ENCODE data around the gene YAF2.

The YAF2 gene

DNA sequence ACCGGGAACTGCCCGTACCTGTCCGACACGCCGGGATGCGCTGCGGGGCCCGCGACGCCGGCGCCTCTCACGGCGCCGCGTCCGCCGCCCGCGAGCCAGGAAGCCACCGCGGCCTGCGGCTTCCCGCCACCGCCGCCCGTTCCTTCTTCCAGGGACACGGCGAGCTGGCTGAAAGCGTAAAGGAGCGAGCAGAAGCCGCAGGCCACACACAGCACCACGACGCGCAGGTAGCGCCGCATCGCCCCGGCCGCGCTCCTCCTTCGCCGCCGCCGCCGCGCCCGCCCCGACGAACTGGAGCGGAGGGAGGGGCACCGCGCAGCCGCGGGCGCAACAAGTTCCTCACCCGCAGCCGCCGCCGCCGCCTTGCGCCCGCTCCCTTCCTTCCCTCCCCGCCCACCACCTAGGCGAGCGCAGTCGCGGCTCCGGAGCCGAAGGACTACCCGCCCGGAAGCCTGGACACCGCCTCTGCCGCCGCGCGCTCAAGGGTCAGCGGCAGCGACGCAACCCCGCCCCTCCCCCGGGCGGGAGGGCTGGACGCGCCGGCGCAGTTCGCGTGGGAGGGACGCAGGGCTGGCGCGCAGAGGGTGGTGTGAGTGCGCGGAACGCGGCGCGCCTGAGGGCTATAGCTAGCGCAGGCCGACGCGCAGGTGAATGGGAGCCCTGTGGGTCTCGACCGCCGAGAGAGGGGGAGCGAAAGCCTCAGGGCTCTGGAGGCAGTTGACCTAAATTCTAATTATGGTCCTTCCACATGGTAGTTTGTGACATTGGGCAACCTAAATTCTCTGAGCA is 93.4 kb downstream of the YAF2 start, which contains the start of gene GXYLT1:
Gene GXYLT1, minus strand, starts transcription at position 467 of the 789 bp plus-strand sequence. Its CDS starts 228 bp downstream, at position 239.
- peak; percentile 74 for DNase-seq (ENCODE audit: low read depth)

DNA sequence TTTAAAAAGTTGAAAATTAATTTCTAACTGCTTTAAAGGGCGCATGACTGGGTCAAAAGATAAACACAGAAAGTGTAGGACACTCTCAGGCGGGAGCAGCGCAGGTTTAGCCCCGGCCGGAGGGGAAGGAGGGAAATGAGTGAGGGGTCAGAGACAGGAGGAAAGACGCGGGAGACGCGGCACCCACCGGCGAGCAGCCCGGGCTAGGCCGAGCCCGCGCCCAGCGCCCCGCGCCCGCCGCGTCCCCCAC is 94.0 kb downstream of the YAF2 start:
- DNase-seq (ENCODE audit: low read depth) = peak; percentile 10

DNA sequence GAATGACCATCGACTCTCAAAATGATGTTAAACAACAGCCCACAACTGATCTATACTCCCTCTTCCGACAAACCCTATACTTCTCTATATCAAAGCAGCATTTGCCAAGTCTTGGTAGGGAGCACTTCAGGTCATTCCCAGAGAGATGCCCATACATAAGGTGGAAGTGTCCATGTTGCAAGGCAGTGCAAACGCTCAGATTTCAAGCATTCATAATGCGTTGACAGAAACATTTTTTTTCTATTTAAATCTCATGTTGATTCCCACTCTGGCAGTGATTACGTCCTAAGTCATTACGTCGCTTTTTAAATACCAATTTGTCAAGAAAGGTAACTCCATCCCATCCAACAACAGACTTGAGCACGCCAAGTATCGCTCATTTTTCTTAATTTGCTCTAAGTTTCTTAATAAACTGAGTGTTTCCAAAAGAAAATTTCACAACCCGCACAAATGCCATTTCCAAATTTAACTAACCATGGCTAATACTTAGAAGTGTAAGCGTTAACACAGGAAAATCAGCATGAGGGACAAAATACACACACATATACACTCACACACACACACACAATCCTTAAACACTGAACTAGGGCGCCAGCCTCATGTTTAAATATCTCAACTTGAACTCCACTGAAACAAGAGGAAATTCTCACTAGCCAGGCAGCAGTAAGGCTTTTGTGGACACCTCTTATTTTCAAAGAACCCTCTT is 94.4 kb downstream of the YAF2 start:
- no peak for DNase-seq (ENCODE audit: low read depth)

DNA sequence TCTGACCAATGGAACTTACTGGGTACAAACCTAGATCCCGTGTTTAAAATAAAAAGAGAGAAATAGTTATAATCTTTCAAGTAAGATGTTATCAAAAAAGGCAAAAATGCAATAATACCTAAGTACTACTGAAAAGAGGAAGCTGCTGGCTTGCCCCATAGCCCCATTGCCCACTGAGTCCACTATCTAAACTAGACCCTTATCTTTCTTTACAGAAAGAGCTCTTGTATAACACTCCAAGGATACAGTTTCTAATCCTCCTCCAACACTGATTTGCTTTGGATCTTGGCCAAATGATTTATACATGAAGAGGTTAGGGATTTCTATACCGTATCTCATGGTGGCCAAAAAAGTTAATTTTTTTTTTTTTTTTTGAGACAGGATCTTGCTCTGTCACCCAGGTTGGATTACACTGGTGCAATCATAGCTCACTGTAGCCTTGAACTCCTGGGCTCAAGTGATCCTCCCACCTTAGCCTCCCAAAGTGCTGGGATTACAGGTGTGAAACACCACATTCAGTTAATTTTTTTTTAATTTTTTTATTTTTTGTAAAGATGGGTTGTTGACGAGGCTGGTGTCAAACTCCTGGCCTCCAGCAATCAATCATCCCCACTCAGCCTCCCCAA is 96.0 kb downstream of the YAF2 start:
- no peak for DNase-seq (ENCODE audit: low read depth)

DNA sequence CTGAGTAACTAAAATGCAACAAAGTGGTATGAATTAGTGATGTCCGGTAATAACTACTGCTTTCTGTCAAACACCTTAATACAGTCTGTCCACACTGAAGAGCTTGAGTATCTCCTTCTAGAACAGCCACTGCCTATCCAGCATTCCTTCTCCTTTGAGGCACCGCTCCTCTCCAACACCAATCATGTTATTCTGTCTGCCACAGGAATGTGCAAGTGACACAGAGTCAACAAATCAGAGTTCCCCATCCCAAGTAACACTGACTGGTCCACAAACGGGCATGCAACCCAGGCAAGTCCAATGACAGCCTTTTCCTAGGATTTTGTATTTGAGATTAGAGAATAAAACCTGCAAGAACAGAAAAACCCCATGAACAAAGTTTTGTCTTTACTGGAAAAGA is 97.1 kb downstream of the YAF2 start:
- no peak for DNase-seq (ENCODE audit: low read depth)

DNA sequence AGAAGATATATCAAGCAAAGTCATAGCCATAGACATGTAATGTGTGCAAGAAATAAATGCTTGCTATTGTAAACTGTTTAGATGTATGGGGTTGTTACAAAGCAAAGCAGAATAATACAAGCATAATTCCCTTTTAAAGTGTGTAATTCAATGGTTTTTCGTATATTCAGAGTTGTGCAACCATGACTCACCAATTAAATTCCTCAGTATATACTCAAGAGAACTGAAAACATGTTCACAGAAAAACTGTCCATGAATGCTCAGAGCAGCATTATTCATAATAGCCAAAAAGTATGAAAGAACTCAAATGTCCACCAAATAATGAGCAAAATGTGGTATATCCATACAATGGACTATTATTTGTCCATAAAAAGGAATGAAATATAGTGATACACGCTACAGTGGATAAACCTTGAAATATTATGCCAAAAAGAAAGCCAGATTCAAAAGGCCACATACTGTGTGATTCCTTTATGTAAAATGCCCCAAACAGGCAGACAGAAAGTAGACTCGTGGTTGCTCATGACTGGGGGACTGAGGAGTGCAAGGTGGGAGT is 102.7 kb downstream of the YAF2 start:
- DNase-seq (ENCODE audit: low read depth) = no peak

DNA sequence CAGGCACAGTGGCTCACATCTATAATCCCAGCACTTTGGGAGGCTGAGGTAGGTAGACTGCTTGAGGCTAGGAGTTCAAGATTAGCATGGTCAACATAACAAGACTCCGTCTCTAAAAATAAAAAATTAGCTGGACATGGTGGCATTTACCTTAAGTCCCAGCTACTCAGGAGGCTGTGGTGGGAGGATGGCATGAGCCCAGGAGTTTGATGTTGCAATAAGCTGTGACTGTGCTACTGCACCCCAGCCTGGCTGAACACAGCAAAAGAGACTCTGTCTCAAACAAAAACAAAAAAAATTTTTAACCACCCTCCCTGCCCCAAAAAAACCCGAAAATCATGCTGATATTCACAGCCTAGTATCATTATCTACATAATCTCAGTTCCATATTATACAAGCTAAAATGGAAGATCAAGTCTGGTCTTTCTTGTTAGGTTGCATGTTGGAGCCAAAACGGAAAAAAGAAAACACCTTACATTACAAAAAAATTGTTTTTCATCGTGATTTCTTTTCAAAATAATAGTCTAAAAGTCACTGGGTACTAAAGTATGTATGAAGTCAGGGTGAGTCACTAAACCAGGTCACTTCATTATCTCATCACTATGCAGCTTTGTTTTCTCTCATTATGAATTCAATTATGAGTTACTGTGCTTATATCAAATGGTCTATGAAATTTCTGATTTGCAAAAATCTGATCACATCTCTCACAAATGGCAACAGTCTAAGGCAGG is 107.2 kb downstream of the YAF2 start:
- DNase-seq (ENCODE audit: low read depth) = no peak

DNA sequence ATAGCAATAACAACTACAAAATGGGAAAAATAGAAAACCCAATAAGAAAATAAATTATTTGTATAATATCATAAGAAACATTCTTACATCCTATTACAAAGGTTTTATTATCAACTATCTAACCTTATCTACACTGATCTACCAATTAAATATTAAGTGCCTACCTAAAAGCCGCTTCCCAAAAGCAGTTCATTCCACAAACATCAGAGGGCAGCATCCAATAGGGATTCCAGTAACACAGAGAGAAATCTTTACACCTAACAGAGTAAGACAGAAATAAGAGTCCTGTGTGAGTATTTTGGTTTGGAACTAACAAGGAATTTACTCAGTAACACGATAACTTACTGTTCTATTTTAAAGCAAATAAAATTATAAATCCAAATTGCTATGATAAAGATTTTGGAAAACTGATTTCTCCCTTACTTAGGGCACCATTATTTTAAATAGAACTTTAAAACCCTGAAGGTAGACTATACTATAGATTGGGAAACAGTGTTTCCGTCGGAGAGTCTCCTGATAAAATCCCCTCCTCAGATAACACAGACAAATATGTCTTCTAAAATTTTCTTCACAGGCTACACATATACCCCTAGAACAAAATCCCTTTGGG is 108.3 kb downstream of the YAF2 start:
- no peak for DNase-seq (ENCODE audit: low read depth)

DNA sequence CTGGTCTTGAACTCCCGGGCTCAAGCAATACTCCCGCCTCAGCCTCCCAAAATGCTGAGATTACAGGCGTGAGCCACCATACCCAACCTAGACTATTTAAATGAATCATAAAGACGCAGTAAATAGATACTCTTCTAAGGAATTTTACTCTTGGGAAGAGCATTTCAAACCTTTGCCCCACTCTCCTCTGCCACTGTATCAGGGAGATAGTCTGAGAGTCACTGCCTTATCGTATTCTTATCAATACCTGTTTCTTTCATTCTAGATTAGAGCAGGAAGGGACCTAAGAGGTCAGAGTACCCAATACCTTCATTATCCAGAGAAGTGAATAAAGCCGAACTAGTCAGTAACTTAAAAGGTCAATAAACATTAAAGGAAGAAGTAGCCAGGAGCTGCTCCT is 109.2 kb downstream of the YAF2 start:
- DNase-seq (ENCODE audit: low read depth) = no peak

DNA sequence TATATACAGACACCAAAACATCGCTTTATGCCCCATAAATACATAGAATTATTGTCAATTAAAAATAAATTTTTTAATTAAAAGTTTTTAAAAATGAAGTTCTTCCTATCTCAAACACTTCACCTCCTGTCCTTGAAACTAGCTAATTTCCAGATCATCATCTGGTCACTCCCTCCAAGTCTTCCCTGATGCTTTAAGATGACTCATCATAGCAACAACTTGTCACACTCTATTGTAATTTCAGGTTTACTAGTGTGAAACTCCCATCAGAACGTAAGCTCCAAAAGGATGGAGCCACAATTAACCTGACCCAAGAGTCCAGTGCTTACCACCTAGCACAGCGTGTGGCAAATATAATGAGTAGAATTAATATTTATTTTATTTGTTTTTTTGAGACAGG is 109.7 kb downstream of the YAF2 start:
- DNase-seq (ENCODE audit: low read depth) = no peak

DNA sequence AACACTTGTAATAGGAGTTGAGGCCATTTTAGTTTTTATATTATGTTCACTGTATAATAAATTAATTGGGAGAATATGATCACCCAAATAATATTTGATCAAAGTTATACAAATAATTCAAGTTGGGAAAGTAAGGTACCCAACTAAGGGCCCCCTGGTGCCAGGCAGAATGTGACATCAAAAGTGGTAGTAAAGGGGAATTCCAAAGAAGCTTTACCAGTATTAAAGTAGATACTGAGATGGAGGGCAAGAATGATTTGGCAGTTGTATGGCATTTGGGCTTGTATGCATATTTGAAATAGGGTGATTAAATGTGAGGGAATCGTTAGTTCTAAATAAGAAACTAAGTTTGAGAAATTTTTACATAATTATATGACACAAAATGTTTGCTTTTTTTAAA is 111.1 kb downstream of the YAF2 start:
- DNase-seq (ENCODE audit: low read depth) = no peak

DNA sequence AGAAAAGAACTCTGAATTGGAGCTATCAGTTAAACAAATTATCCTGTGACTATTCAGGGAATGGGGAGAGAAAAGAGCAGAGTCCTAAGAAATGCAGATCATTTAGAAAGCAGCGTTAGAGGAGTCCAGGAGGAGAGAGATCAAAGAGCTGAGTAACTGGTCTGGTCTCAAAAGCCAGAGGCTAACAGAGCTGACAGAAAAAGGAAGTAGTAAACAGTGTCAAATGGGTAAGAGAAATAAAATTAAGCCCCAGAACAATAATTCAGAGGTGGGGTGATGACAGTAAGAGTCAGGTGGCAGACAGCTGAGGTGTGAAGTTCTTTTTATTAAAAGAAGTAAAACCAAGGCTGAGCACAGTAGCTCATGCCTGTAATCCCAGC is 112.7 kb downstream of the YAF2 start:
- DNase-seq (ENCODE audit: low read depth) = no peak

DNA sequence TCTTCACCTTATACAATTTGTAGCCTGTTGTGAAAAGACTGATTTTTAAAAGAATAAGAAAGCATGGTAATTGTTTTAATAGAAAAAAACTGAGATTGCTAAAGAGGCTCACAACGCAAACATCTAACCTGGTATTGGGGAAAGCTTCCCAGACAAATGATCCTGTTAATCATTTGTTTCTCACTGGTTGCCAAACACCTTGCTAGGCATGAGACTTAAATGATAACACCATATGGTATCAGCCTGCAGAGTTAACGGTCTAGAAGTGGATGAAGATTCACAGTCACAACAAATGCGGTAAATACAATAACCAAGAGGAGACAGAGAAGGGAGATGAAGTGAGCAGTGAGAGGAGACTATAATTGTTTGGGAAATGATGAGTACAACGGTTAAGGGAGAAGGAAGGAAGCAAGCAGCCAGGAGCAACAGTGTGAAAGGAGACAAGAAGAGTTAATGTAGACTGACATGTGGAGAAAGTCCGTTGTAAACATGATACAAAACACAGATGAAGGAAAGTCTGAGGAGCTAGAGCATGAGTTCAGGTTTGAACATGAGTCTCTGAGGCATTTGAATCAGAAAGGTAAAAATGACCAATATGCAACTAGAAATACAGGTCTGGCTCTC is 113.2 kb downstream of the YAF2 start:
- DNase-seq (ENCODE audit: low read depth) = no peak

DNA sequence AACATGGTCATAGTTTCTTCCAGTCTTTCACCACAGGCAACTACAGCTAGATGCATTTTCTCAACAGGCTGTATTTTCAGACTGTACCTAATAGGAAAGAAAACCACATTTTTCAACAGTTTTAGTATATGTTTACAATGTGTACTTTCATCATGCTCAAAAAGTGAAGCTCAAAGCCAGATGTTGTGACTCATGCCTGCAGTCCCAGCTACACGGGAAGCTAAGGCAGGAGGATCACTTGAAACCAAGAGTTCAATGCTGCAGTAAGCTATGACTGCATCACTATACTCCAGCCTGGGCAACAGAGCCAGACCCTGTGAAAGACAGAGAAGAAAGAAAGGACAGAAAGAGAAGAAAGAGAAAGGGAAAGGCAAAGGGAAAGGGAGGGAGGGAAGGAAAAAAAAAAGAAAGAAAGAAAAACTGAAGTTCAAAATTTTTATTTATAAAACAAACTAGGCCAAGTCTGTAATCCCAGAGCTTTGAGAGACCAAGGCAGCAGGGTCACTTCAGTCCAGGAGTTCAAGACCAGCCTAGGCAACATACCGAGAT is 118.9 kb downstream of the YAF2 start:
- no peak for DNase-seq (ENCODE audit: low read depth)

DNA sequence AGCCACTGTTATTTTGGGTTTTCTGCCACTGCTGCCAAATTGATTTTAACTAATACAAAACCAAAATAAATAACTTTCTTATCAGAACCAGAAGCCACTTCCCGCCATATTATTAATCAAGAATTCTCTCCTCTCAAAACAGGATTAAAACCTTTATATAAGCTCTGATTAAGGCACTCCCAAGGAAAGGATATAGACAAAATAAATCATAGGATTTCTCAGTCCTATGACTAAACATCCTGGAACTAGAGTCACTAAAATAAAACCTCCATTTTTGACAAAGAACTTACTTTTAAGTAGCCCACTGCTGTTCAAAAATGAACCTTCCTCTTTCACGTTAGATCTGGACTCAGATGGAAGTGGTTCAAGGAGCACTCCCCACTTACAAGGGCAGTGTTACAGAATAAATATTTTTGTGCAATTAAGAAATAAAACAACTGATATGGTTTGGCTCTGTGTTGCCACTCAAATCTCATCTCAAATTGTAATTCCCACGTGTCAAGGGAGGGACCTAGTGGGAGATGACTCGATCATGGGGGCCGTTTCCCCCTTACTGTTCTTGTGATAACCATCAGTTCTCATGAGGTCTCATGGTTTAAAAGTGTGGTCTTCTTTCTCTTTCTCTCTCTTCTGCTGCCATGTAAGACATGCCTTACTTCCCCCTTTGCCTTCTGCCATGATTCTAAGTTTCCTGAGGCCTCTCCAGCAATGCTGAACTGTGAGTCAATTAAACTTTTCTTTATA is 119.7 kb downstream of the YAF2 start:
- no peak for DNase-seq (ENCODE audit: low read depth)

DNA sequence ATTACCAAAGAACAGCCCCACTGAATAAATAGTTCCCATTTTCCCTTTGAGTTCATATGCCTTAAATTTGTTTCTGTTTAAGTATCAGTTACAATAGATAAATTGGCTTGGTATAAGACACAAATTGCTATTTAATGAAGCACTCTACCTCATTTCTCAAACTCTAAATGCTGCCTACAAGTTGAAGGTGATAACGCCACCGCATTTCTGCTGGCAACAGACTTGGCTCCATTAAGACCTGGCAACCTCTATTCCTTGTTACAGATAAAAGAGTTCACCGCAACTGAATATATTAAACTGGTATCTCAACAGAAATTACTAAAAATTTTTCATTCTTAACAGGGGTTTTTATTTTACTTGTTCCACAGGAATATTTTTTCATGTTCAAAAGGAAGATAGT is 129.0 kb downstream of the YAF2 start:
- no peak for DNase-seq (ENCODE audit: low read depth)

All from stimulated activated CD8-positive, alpha-beta memory T cell treated with anti-CD3 and anti-CD28 coated beads, Interleukin-15, amount 100 ng/mL, for 24 hours (primary cell).